ENCODE data around the gene LRCH1.

LRCH1 gene

GRCh38 chr13:46522748-46523030 lies 30.3 kb upstream of the LRCH1 start:
- POLR2A ChIA-PET = no interaction called here
- no peak for DNase-seq (ENCODE audit: low read depth, low spot score)
- no peak overlapping the region for H3K4me3 ChIP-seq (ENCODE audit: low read depth, low read length)
- CTCF ChIA-PET = no interaction called here
- TF ChIP-seq CTCF (IDR thresholded peaks at IDR 0.05; ENCODE audit: insufficient read depth, low read length, missing control alignments) = no peak

GRCh38 chr13:46523972-46524752 lies 28.8 kb upstream of the LRCH1 start:
- no peak for DNase-seq (ENCODE audit: low read depth, low spot score)
- CTCF ChIA-PET = interaction anchor here (1.3 kb wide), 1 partner anchor 31 kb away, joined by 3 read pairs; no protein-coding TSS in a partner anchor
- H3K4me3 ChIP-seq (ENCODE audit: low read depth, low read length) = no peak overlapping the region
- POLR2A ChIA-PET = no interaction called here
- TF ChIP-seq CTCF (IDR thresholded peaks at IDR 0.05; ENCODE audit: insufficient read depth, low read length, missing control alignments) = no peak

- no peak for TF ChIP-seq CTCF (IDR thresholded peaks at IDR 0.05; ENCODE audit: insufficient read depth, low read length, missing control alignments)
- no peak for DNase-seq (ENCODE audit: low read depth, low spot score)
- CTCF ChIA-PET = no interaction called here
- POLR2A ChIA-PET = no interaction called here
- H3K4me3 ChIP-seq (ENCODE audit: low read depth, low read length) = no peak overlapping the region
These were observed 26.8 kb upstream of the LRCH1 start for GRCh38 chr13:46526100-46526735.

- H3K4me3 ChIP-seq (ENCODE audit: low read depth, low read length) = no peak overlapping the region
- ChIA-PET CTCF (no interaction called here), POLR2A (no interaction called here)
- DNase-seq (ENCODE audit: low read depth, low spot score) = no peak
- no peak for TF ChIP-seq CTCF (IDR thresholded peaks at IDR 0.05; ENCODE audit: insufficient read depth, low read length, missing control alignments)
These were observed 26.2 kb upstream of the LRCH1 start for GRCh38 chr13:46526740-46527139.

GRCh38 chr13:46527237-46527636 lies 25.7 kb upstream of the LRCH1 start:
- no peak for DNase-seq (ENCODE audit: low read depth, low spot score)
- POLR2A ChIA-PET = no interaction called here
- no peak for TF ChIP-seq CTCF (IDR thresholded peaks at IDR 0.05; ENCODE audit: insufficient read depth, low read length, missing control alignments)
- H3K4me3 ChIP-seq (ENCODE audit: low read depth, low read length) = no peak overlapping the region
- CTCF ChIA-PET = interaction anchor here (1.3 kb wide), 1 partner anchor 192 kb away, joined by 3 read pairs; no protein-coding TSS in a partner anchor

- TF ChIP-seq CTCF (IDR thresholded peaks at IDR 0.05; ENCODE audit: insufficient read depth, low read length, missing control alignments) = no peak
- CTCF ChIA-PET = interaction anchor here (2.0 to 2.5 kb wide), 2 partner anchors 23 to 191 kb away, joined by 7 to 11 read pairs; no protein-coding TSS in a partner anchor
- POLR2A ChIA-PET = no interaction called here
- H3K4me3 ChIP-seq (ENCODE audit: low read depth, low read length) = no peak overlapping the region
- DNase-seq (ENCODE audit: low read depth, low spot score) = no peak
These were observed 23.6 kb upstream of the LRCH1 start for GRCh38 chr13:46529216-46529919.

Measured in AG04449 (cell line).